ENCODE data around the gene PCARE. TPM values are rescaled to one million over a fixed set of nuclear protein-coding genes. Genes with fewer than 3 reads are reported as not detected.
A peak's percentile ranks its signal among the peaks of the same experiment; 100 is the strongest.

PCARE gene
- polyA plus RNA-seq, 3 donors, result 0.19 to 0.62 (median 0.20) TPM

DNA sequence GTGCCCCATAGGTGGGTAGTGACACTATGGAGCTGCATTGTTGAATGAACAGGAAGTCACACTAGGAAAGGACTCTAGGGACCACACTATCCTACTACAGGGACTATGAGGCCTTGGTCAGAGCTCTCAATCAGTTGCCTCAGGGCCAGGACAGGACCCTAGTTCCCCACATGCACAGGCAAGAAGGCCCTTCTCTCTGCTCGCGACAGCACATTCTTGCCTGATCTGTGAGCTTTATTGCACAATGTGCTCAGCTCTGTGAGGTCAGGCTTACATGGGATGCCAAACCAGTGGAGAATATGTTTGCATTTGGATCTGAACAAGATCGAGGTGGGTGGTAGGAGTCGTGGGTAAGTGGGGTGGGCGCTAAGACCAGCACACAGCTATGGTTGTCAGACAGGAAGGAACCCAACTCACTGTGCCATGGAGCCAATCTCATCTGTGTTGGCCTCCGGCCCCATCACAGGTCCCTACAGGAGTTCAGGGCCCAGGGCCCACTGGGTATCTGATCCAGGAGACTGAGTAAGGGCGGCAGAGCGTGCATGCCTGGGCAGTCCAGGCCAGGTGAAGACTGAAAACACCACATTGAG lies 8.0 kb downstream of the PCARE start:
- DNase-seq (ENCODE audit: extremely low read depth in 1 of 11, low read depth in 9 of 11, low spot score in 4 of 11), result no peak

DNA sequence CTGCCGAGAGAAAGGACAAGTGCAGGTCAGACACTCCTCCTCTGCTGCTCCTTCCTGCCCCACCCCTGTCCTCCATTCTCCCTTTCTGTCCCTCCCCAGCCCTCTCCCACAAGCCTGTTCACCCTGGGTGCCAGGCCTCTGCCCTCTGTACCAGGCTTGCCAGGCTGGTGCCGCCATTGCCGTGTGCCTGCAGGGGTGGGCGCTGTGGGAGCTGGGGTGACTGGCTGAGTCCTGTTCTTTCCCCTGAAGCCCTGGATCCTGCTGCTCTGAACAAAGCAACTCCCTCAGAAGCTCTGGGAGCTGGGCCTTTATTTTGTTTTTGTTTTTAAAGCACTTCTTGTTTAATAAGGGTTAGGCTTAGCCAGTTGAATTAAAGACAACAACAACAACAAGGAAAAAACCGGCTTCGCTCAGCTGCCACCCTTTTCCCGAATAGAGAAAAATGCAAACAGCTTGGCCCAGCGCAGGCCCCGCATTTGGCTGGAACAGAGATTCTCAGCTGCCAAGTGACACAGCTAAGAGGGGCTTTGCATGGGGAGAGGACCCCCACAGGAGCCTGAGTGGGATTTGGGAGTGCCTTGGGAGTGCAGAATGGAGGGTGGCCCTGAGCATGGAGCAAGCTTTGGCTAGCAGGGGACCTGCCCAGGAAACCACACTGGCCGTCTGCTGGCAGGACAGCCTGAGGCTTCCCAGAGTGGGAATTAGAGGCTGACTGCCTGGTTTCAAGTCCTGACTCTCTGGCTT lies 9.1 kb downstream of the PCARE start:
- DNase-seq (ENCODE audit: extremely low read depth in 1 of 11, low read depth in 9 of 11, low spot score in 4 of 11), result no peak

DNA sequence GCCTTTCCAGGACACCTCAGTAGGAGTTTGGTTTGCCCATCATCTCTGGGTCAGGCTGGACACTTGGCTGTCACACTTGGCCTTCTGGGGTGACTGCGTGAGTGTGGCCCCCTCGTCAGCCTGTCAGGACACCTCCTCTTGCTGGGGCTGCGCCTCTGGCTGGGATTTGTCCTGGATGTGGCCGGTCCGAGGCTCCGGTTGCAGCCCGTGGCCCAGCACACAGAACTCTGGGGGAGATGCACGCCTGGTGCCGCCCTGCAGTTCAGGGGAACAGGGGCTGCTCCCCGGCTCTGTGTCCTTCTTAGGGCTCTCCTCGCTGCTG lies 9.6 kb downstream of the PCARE start:
- DNase-seq (ENCODE audit: extremely low read depth in 1 of 11, low read depth in 9 of 11, low spot score in 4 of 11), result no peak

DNA sequence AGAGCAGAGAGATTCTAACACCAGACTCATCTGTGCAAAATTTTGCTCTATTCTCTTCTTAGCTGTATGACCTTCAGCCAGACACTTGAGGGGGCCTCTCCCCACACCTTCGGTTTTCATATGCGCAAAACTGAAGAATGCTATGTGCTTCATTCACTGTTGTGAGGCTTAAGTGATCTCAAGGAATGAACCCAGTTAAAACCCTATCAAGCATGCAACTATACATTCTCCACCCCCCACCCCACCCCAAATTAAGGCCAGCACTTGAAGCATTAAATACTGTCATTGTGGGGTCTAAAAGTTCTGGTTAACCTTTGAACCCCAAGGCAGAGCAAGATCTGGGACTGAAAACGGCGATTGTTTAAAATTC lies 10.0 kb downstream of the PCARE start:
- no peak for DNase-seq (ENCODE audit: extremely low read depth in 1 of 11, low read depth in 9 of 11, low spot score in 4 of 11)

GRCh38 chr2:29063646-29064345 lies 10.5 kb downstream of the PCARE start:
- DNase-seq (ENCODE audit: extremely low read depth in 1 of 11, low read depth in 9 of 11, low spot score in 4 of 11), result no peak

DNA sequence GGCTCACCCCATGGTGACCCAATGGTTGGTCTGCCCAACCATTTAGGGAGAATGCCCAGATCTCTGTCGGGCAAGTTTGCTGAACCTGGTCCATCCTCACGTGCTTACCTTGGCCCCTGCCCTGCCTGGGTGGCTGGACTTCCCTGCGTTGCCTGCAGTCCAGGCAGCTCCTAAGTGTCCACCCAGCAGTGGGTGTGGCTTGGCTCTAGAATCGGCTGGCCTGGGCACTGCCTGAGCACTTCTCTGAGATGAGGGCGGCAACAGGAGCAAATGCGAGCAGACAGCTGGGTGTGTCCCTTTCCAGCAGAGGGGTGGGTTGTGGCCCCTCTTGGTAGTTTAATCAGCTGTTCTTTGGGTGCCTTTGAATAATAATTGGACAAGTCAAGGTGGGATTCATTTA lies 11.3 kb downstream of the PCARE start:
- no peak for DNase-seq (ENCODE audit: extremely low read depth in 1 of 11, low read depth in 9 of 11, low spot score in 4 of 11)

GRCh38 chr2:29062371-29062770 lies 12.0 kb downstream of the PCARE start:
- DNase-seq (ENCODE audit: extremely low read depth in 1 of 11, low read depth in 9 of 11, low spot score in 4 of 11), result no peak

GRCh38 chr2:29061616-29062015 lies 12.7 kb downstream of the PCARE start:
- no peak for DNase-seq (ENCODE audit: extremely low read depth in 1 of 11, low read depth in 9 of 11, low spot score in 4 of 11)

DNA sequence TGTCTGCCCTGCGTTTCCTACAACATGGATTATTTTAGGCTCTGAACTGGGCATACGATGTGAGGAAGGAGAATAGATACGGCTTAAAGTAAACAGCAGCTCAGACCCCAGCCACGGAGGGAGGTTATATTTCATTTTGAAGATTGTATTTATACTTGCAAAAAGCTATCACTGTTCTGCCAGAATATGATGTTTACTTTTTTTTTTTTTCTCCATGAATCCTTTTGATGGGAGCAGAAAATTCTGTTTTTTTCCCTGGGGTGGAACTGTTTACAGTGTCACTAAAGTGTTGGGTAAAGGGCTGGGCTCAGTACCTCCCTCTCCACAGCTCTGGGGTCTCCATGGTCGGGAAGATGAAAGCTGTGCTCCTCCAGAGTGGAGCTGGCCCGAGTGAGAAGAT lies 13.1 kb downstream of the PCARE start:
- DNase-seq (ENCODE audit: extremely low read depth in 1 of 11, low read depth in 9 of 11, low spot score in 4 of 11), result no peak

DNA sequence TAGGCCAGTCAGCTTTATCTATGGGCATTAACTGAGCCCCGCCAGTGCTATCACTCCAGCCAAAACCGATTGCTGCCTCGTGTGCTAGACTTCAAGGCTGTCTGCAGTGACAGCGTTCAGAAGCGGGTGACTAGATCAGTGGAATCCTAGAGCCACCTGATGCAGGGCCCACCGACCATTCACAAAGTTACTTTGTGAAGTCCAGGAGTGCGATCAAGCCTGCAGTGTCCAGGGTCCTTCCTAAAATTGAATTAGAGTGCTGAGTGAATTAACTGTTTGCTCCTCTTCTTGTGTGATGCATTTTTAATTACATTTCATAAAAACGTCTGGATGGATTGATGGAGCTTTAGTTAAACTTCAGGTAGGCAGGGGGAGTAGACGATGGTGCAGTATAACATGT lies 13.9 kb downstream of the PCARE start:
- DNase-seq (ENCODE audit: extremely low read depth in 1 of 11, low read depth in 9 of 11, low spot score in 4 of 11), result peak in 4 of 11 donors; percentile 18 to 56 (median 40)

DNA sequence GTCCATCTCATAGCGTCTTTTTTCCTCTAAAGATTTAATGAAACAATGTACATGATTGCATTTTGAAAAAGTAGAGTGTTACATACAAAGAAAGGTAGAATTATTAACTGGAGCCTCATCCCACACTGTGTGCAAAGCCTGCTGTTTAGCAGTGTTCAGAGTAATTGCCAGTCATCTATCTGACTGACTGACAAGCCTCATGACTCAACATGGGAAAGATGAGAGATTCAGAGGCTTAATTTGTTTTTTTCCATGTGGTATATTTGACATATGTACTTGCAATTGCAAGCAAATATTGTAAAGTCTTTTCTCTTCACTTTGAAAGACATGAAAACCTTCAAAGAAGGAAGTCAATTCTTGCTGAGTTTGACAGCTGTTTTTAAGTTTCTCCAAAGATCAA lies 14.7 kb downstream of the PCARE start:
- DNase-seq (ENCODE audit: extremely low read depth in 1 of 11, low read depth in 9 of 11, low spot score in 4 of 11), result no peak

GRCh38 chr2:29057006-29057405 lies 17.3 kb downstream of the PCARE start:
- DNase-seq (ENCODE audit: extremely low read depth in 1 of 11, low read depth in 9 of 11, low spot score in 4 of 11), result no peak

- DNase-seq (ENCODE audit: extremely low read depth in 1 of 11, low read depth in 9 of 11, low spot score in 4 of 11), result no peak
These were observed 17.9 kb downstream of the PCARE start for GRCh38 chr2:29056452-29056851.

- no peak for DNase-seq (ENCODE audit: extremely low read depth in 1 of 11, low read depth in 9 of 11, low spot score in 4 of 11)
These were observed 18.7 kb downstream of the PCARE start for GRCh38 chr2:29055601-29056000.

DNA sequence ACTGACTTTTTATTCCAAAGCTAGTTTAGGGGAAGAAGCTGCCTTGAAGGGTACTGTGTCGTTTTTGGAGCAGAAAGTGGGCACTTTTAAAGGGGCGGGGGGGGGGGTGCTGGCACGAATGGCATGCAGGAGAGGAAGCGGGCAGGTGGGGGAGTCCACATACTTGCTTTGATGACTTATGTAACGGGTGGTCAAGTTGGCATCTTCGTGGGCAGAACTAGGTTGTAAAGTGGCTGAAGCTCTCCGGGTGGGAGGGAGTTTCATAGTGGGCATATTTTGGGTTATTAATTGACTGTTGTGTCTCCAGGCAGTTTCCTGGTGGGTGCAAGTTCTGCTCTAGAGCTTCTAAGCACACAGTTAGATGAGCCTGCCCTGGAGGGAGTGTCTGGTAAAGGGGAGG lies 19.9 kb downstream of the PCARE start:
- DNase-seq (ENCODE audit: extremely low read depth in 1 of 11, low read depth in 9 of 11, low spot score in 4 of 11), result no peak

GRCh38 chr2:29053670-29054400 lies 20.5 kb downstream of the PCARE start:
- no peak for DNase-seq (ENCODE audit: extremely low read depth in 1 of 11, low read depth in 9 of 11, low spot score in 4 of 11)

GRCh38 chr2:29053223-29053622 lies 21.1 kb downstream of the PCARE start:
- no peak for DNase-seq (ENCODE audit: extremely low read depth in 1 of 11, low read depth in 9 of 11, low spot score in 4 of 11)

GRCh38 chr2:29052807-29053206 lies 21.5 kb downstream of the PCARE start:
- DNase-seq (ENCODE audit: extremely low read depth in 1 of 11, low read depth in 9 of 11, low spot score in 4 of 11), result no peak

DNA sequence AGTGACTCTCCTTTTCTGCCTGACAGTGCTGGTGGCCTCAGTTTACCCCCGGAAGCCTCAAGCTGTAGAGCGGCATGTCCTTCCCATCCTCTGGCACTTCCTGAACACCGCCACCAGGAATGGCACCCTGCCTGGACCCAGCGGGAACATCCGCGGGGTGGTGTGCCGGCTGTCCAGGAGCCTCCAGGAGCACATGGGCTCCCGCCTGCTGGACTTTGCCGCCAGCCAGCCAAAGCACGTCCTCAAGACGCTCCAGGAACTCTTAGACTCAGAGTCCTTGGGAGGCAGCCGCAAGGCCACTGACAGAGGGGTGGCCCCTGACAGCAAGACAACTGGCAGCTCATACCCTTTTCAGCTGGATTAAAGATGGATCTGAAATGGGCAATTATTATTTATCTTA lies 22.6 kb downstream of the PCARE start:
- DNase-seq (ENCODE audit: extremely low read depth in 1 of 11, low read depth in 9 of 11, low spot score in 4 of 11), result no peak

GRCh38 chr2:29050591-29050990 lies 23.7 kb downstream of the PCARE start:
- no peak for DNase-seq (ENCODE audit: extremely low read depth in 1 of 11, low read depth in 9 of 11, low spot score in 4 of 11)
